KMS-11 (cell line): ENCODE results near the gene TMEM82.

Experiments used
- H2AFZ ChIP-seq: fragments of 200-600 bp; sonication (generic); 2 replicates; pipeline ENCODE4 v1.6.1; 2016; ENCODE audit warnings: antibody characterized with exemption, mixed run types, low read depth
- H3K27ac ChIP-seq: fragments of 200-600 bp; sonication (generic); 2 replicates; pipeline ENCODE4 v1.6.1; 2016; ENCODE audit warnings: mild to moderate bottlenecking, mixed run types
- H3K27me3 ChIP-seq: fragments of 200-600 bp; sonication (generic); 2 replicates; pipeline ENCODE4 v1.6.1; 2017; ENCODE audit warnings: mild to moderate bottlenecking, low read depth, mixed run types, moderate library complexity; ENCODE audit not compliant: insufficient read depth
- H3K36me3 ChIP-seq: fragments of 200-600 bp; sonication (generic); 2 replicates; pipeline ENCODE4 v1.6.1; 2017; ENCODE audit warnings: mild to moderate bottlenecking, mixed run types; ENCODE audit not compliant: insufficient read depth
- H3K4me1 ChIP-seq: fragments of 200-600 bp; sonication (generic); 2 replicates; pipeline ENCODE4 v1.6.1; 2016; ENCODE audit warnings: mild to moderate bottlenecking, low read depth, mixed run types; ENCODE audit not compliant: poor library complexity, severe bottlenecking
- H3K4me2 ChIP-seq: fragments of 200-600 bp; sonication (generic); 2 replicates; pipeline ENCODE4 v1.7.0; 2016; ENCODE audit warnings: mild to moderate bottlenecking, mixed run types
- H3K4me3 ChIP-seq: fragments of 200-600 bp; sonication (generic); IDR thresholded peaks from 2 replicates; pipeline ENCODE4 v1.6.1; 2017; ENCODE audit warnings: low read depth, low read length, mixed read lengths; ENCODE audit not compliant: insufficient read depth
- H3K79me2 ChIP-seq: fragments of 200-600 bp; sonication (generic); 2 replicates; pipeline ENCODE4 v1.6.1; 2016; ENCODE audit warnings: low read depth, mixed run types; ENCODE audit not compliant: insufficient read depth
- H3K9ac ChIP-seq: fragments of 200-600 bp; sonication (generic); 2 replicates; pipeline ENCODE4 v1.6.1; 2016; ENCODE audit warnings: mild to moderate bottlenecking, mixed run types
- H4K20me1 ChIP-seq: fragments of 200-600 bp; sonication (generic); 2 replicates; pipeline ENCODE4 v1.6.1; 2016; ENCODE audit warnings: mild to moderate bottlenecking, mixed run types; ENCODE audit not compliant: insufficient read depth
- CTCF ChIP-seq: fragments of 200-600 bp; sonication (generic); conservative IDR thresholded peaks from 2 replicates; pipeline ENCODE4 v1.6.1; 2017; ENCODE audit warnings: low read depth, mild to moderate bottlenecking, antibody characterized with exemption, low read length, moderate library complexity, mixed read lengths

The TMEM82 gene

DNA sequence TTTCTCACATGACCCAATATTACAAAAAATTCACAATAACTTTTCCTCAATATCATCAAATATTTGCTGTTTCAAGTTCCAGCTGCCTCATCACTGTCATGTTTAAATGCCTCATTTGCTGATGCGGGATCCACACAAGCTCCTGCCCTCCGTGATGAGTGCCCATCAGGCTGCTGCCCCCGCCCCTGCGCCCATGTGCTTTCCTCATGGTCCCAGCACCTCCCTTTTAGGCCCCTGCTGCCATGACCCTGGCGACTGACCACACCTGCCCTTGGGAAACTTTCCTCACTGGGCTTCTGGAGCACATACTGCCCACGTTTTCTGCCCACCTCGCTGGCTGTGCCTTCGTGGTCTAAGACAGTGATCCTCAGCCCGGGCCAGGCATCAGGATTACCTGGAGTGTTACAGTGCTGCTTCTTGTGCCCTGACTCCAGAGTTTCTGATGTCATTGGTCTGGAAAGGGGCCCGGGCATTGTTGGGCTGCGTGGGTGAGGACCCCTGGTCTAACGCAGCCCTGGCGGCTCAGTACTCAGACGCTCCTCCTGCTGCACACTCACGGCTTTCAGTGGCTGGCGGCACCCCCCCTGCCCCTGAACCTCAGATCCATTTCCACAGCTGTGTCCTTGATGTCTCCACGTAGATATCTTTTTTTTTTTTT, 37.6 kb upstream of the TMEM82 start:
- no peak for TF ChIP-seq CTCF
- no peaks in the 10 kb centered on the region for H3K27me3 ChIP-seq
- no peak overlapping the region for H3K4me2 ChIP-seq
- H3K4me3 ChIP-seq, result no peak overlapping the region
- peaks cover 3% of the 10 kb centered on the region for H3K4me1 ChIP-seq
- no peak overlapping the region for H3K27ac ChIP-seq
- H3K9ac ChIP-seq, result no peak overlapping the region
- H3K79me2 ChIP-seq, result peaks cover 20% of the 10 kb centered on the region; the same call in 1 of the 2 replicates
- H2AFZ ChIP-seq, result no peak overlapping the region
- no peaks in the 10 kb centered on the region for H4K20me1 ChIP-seq
- no peaks in the 10 kb centered on the region for H3K36me3 ChIP-seq

GRCh38 chr1:15705184-15705566, 37.1 kb upstream of the TMEM82 start:
- no peak for TF ChIP-seq CTCF
- H3K27me3 ChIP-seq, result no peaks in the 10 kb centered on the region

GRCh38 chr1:15706751-15707150, 35.5 kb upstream of the TMEM82 start:
- H3K4me2 ChIP-seq, result no peak overlapping the region
- no peak overlapping the region for H3K27ac ChIP-seq
- no peak for TF ChIP-seq CTCF
- no peaks in the 10 kb centered on the region for H3K36me3 ChIP-seq
- no peak overlapping the region for H2AFZ ChIP-seq
- peaks cover 15% of the 10 kb centered on the region; the same call in 1 of the 2 replicates for H3K79me2 ChIP-seq
- H3K4me1 ChIP-seq, result peaks cover 3% of the 10 kb centered on the region
- H3K27me3 ChIP-seq, result no peaks in the 10 kb centered on the region
- H4K20me1 ChIP-seq, result no peaks in the 10 kb centered on the region
- H3K9ac ChIP-seq, result no peak overlapping the region
- H3K4me3 ChIP-seq, result no peak overlapping the region

More at GRCh38 chr1:15705184-15705566, 37.1 kb upstream of the TMEM82 start:
- H4K20me1 ChIP-seq, result no peaks in the 10 kb centered on the region
- peaks cover 3% of the 10 kb centered on the region for H3K4me1 ChIP-seq
- H3K27ac ChIP-seq, result no peak overlapping the region
- no peak overlapping the region for H3K9ac ChIP-seq
- H3K79me2 ChIP-seq, result peaks cover 20% of the 10 kb centered on the region; the same call in 1 of the 2 replicates
- no peak overlapping the region for H3K4me2 ChIP-seq
- no peak overlapping the region for H2AFZ ChIP-seq
- H3K4me3 ChIP-seq, result no peak overlapping the region
- H3K36me3 ChIP-seq, result no peaks in the 10 kb centered on the region

DNA sequence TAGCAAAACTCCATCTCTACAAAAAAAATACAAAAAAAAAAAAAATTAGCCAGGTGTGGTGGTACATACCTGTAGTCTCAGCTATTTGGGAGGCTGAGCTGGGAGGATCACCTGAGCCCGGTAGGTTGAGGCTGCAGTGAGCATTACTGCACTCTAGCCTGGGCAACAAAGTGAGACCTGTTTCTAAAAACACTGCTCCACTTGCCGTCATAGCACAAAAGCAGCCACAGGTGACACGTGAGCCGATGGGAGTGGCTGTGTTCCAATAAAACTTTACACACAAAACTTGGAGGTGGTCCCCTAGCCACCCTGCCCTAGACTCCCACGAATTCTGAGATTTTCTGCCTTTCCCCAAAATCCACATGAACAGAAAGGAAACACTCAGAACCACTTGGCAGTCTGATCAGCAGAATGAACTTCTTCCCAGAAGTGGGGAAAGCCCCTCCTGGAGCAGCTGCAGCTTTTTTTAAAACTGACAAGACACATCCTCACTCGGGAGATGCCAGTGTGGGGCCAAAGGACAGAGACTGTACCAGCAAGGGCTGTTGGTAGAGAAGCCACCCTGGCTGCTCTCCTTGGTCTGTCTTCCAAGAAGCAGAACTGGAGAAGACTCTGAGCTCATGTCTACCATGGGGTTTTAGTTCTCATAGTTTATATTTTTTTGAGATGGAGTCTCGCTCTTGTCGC, 34.9 kb upstream of the TMEM82 start:
- TF ChIP-seq CTCF, result no peak
- no peaks in the 10 kb centered on the region for H4K20me1 ChIP-seq
- H3K36me3 ChIP-seq, result no peaks in the 10 kb centered on the region
- no peak overlapping the region for H3K9ac ChIP-seq
- H3K27me3 ChIP-seq, result no peaks in the 10 kb centered on the region
- H3K4me1 ChIP-seq, result peaks cover 3% of the 10 kb centered on the region
- H3K4me3 ChIP-seq, result no peak overlapping the region
- no peak overlapping the region for H3K4me2 ChIP-seq
- no peak overlapping the region for H3K27ac ChIP-seq
- peaks cover 11% of the 10 kb centered on the region; the same call in 1 of the 2 replicates for H3K79me2 ChIP-seq
- no peak overlapping the region for H2AFZ ChIP-seq
